ENCODE results near the gene TMEM273.

TMEM273 gene, protein sequence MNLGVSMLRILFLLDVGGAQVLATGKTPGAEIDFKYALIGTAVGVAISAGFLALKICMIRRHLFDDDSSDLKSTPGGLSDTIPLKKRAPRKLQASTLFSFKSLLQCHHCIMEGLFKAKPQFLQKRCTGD

DNA sequence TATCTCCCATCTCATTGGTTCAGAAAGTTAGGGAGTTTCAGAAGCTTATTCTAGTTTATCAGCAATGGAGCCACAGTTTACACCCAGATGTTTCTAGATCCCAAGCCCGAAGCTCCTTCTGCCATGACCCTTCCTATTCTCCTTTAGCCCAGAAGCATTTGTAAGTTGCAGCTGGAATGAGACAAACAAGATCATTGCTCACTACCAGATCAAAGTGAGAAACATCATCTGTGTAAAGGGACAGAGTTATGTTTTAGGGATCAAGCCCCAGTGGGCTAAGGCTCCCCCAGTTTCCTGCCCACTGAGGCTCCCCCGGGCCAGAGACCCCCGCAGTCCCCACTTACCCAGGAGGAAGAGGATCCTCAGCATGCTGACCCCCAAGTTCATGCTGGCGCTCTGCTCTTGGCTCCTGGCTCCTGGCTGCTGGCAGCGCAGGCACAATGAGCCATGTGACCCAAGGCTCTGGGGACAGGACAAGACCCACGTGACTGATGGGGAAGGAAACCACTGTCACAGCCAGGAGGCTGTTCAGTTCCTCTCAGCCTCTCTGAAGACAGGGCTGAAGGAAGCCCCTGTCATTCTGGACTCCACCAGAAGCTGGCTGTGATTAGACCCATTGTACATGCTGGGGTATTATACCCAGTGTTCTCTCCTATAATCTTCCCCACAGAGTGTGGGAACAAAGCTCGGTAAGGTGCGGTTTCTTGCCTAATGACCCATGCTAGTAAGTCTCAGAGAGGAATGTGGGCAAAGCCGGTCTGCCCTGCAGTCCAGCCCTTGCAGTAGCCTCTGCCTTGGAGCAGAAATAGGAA, at the start of gene TMEM273:
Gene TMEM273 (minus strand): TSS at position 442 of the 812 bp plus-strand sequence. CDS start 55 bp downstream, at position 387.
- peak in 1 of 2 experiments; percentile 2 for DNase-seq

DNA sequence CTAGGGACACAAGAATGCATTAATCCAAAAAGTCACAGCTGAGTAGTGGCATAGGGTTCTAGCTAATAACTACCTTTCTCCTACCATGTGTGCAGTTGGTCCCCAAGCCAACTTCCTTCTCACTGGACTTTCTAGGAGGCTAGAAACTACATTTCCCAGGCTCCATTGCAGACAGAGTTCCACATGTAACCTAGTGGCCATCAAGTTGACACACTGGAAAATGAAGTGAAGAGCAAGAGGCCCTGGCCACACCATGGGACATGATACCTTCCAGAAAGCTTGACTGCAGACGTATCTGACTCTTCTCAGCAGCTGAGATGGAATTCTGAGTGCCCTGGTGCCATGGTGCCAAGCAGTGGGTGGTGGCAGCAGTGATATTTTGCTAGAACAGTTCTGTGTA, 49.8 kb upstream of the TMEM273 start:
- DNase-seq = no peak

DNA sequence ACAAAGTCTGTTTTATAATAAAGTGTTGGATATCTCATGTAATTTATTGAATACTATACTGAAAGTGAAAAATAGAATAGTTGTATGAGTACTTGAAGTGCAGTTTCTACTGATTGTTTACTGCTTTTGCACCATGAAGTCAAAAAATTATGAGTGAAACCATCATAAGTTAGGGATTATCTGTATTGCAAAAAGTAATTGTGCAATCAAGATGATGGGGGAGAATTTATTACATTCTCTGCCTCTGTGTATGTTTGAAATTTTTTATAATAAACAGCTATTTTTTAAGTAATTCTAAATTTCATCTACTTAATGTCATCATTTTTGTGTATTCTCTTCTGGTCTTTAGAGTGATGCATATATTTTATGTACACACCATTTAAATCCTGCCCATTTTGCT, 47.2 kb upstream of the TMEM273 start:
- no peak for DNase-seq

DNA sequence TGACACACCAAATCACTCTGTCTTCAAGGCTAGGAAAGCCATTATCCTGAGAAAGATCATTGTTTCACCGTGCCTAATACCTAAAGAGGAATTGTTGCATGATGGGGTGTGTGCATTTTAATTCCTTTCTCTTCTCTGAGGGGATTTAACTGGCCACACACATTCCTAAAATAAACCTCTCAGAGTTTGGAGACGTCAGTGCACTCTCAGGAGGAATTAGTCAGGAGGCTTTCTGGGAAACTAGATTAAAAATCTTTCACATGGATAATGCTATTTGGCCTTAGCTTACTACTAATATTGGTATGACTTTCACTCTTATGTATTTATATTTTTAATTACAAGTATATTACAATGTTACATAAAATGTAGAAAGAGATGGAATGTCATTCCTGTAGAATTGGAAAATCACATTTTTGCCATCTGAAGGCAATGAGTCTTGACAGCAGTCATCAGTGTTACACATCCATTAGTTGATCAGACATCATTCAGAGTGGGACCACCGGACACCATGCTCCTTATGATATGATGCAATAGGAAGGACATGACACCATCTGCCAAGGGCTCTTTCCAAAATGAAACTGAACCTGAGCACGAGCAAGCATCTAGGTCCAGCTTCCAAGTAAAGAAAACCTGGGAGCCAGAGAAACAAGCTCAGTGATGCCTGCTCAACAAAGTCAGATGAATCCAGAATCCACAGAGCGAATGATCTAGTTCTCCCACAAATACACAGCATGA, 43.1 kb upstream of the TMEM273 start:
- DNase-seq = no peak

DNA sequence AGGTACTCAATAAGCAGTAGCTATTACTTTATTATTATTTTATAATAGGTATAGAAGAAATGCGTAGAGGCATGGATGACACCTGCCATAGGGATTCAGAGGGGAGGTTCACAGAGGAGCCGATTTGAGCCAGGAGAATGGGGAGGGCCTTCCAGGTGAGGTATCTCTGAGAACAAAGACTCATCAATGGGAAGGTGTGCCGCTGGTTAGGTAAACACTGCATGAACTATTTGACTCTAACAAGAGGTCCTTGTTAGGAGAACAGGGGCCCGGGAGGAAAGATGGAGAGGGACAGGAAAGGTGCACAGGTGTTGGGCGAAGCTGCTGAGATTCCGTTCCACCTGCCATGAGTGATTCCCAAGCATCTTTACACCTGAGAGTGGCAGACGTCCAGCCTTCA, 41.8 kb upstream of the TMEM273 start:
- peak; percentile 10 to 29 for DNase-seq

DNA sequence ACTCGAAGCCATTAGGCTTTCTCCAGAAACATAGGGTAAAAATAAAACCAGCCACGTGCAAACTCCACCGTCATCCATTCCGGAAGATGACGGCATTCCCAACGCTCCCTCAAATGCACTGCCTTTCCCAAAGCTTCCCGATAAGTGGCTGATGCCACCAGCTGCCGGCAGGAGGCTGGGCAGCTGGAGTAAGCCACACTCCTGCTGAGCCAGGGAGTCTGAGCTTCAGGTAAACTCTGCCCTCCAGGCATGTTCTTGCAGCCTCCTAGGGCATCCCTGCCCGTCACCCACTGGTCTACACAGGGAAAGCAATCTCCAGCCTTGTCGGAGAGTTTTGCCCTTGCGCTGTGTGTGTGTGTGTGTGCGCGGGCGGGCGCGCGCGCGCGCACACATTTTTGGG, 40.5 kb upstream of the TMEM273 start:
- no peak for DNase-seq

DNA sequence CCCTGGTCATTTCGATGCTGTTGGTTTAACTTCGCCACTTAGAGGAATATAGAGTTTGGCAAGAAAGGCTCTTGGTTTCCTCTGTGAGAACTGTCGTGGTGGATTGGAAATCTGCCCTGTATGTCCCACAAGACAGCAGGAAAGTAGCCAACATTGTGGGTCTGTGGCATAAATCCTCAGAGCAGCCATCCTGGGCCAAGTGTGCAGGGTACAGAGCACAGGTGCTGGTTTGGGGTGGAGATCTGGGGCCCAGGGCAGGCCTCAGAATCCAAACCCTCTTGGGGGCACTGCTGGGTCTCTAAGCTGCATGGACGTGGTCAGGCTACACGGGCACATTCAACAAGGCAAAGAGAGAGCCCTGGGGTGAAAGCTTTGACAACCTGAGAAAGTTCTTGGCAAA, 39.2 kb upstream of the TMEM273 start:
- no peak for DNase-seq

DNA sequence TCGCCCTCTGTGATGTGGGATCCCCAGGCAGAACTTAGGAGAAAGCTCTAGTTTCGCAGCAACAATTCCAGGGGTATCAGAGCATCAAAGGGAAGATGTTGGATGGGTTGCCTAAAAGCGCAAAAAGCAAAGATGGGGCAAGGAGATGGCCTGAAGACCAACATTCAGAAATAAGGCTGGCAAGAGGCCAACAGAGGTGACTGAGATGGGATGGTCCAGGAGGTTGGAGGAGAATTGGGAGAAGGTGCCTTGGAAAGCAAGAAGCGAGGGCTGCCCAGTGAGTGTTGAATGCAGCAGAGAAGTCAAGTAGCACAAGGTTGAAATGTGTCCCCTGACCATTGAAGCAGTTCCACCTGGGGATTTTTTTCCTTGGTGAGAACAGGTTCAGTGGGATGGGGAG, 38.4 kb upstream of the TMEM273 start:
- no peak for DNase-seq

DNA sequence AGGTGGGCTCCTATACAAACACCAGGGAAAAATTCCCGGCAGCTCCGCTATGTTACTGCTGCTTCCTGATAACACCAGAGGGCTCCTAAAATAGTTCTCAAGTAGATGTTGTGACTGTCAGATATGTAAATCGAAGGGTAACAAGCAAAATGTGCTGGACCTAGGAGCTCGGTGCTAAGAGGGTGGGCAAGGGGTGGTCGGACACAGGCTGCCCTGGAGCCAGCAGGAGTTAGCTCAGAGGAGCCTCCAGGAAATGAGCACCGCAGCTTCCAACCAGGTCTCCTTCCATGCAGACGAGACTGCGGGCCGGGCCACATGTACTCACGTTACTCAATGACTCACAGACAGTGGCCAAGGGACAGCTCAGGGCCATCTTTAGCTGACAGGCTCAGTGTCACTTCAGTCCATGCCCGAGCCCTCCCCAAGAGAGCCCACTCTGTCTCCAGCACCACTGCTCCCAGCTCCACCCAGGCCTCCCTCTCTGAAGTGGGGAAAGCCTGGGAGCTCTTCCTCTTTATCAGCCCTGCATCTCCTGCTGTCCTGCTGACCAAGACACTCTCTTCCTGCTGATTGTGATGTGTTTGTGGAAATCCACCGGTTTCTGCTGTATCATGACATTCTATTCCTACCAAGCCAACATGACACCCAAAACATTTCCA, 37.2 kb upstream of the TMEM273 start:
- no peak for DNase-seq

DNA sequence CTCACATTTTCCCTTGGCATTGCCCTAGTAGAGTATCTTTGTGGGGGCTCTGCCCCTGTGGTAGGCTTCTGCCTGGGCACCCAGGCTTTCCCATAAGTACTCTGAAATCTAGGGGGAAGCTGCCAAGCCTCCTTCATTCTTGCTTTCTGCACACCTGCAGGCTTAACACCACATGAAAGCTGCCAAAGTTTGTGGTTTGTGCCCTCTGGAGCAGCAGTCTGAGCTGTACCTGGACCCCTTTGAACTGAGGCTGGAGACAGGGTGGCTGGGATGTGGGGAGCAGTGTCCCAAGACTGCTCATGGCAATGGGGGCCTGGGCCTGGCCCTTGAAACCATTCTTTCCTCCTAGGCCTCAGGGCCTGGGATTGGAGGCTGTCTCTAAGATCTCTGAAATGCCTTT, 35.0 kb upstream of the TMEM273 start:
- DNase-seq = no peak

DNA sequence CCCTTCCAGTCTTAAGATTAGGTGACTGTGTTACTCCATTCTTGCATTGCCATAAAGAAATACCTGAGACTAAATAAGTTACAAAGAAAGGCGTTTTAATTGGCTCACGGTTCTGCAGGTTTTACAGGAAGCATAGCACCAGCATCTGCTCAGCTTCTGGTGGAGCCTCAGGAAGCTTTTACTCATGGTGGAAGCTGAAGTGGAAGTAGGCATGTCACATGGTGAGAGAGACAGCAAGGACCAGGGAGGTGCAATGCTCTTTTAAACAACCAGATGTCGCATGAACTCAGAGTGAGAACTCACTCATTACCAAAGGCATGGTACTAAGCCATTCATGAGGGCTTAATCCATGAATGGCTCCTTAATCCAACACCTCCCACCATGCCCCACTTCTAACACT, 34.0 kb upstream of the TMEM273 start:
- DNase-seq = no peak

DNA sequence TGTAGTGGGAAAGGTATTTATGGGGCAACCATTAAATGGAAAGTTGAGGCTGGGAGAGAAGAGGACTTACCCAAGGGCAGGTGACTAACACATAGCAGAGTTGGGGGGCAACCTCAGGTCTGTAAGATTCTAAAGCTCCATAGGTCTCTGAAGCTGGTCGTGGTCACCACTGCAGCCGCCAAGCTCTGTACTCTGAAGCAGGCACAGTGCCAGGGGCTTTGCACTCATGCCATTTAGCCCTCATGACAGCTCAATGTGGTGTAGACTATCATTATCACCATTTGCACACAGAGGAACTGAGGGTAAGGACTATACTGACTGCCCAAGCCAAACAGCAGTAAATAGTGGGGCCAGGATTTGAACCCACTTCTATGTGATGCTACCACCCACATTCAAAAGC, 32.5 kb upstream of the TMEM273 start:
- no peak for DNase-seq

DNA sequence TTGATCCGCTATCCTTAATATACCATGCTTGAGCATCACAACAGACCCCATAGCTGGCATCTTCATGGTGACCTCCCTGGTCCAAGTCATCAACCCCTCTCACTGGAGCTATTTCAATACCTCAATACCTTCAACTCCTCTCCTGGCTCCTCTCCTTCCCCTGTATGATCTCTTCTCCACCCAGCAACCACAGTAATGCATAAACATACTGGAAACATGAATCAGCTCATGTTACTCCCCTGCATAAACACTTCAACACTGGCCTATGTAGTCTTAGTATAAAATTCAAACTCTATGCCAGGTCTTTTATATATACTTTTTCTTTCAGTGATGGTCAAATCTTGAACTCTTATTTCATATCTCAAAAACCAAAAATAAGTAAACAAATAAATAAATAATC, 31.8 kb upstream of the TMEM273 start:
- no peak for DNase-seq

DNA sequence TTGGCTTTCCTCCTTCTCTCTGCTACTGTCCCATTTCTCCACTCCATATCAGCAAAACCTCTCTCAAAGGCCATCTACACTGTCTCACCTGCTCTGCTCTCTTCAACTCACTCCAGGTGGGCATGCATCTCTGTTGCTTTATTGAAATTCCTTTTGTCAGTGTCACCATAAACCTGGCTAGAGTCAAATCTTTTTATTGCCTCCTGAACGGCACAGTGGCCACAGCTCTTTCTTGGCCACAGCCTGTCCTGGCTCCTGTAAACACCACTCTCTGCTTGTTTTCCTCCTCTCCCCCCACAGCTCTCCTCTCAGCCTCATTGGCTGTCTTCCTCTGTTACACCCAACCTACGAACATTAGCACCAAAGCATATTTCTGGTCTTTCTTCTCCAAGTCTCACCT, 31.1 kb upstream of the TMEM273 start:
- DNase-seq = no peak

DNA sequence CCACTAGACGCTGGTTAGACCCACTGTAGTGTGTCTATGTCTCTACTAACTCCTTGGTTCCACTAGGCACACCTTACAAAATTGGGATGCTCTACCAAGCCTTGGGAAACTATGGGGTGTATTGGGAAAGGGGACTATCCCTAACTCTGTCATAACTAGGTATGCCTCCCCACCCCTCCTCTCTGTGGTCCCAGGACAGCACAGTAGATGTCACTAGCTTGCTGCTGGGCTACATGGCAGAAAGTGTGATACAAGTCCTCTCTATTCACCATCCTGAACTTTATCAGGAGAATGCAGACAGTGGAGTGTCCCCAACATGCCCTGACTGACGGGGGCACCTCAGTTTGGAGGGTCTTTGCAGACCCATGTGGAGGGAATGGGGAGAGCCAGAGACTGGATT, 30.3 kb upstream of the TMEM273 start:
- DNase-seq = no peak

DNA sequence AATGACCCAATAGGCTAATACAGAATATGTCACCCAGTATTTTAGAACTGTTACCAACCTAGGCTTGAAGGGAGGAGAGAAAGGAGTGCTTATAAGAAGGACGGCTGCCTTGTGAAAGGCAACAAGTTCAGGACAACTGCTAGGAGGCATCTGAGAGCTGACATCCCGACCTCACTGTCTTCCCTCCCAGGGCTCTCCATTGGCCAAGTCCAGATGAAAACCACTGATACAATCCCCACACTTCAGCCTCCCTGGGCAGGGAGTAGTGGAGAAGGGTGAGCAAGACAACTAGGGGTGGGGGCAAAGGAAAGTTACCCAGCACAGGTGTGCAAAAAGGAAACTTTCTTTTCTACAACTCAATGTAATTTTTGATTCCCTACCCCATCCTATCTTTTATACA, 29.5 kb upstream of the TMEM273 start:
- DNase-seq = no peak

DNA sequence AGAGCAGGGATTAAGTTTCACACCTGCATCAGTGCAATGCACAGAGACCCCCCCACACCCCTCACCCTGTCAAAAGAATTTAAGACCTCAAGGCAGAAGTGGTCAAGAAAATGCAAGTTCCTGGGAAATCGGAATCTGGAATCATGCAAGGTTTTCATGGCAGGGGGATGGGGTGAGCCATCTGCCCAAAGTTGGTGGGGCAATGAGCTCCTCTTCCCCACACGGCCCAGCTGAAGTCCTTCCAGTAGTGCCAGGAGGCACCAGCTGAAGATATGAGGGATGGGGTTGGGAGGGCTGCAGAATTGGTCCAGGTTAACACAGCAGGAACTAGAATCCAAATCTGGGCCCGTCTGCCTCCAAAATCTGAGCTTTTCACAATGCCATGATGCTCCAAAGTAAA, 25.0 kb upstream of the TMEM273 start:
- DNase-seq = no peak

DNA sequence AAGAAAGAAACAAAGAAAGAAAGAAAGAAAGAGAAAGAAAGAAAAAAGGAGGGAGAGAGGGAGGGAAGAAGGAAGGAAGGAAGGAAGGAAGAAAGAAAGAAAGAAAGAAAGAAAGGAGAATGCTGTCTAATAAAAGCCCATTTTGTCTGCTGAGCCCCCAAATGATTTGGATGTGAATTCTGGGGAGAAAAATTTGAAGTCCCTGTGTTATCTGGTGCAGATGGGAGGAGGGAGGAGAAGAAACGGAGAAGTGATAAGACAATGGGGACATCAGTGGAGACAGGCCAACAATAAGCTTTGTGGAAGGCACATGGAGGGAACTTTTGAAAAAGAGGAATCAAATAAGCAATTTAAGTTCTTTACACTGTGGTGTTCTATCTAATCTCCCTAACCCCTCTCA, 24.6 kb upstream of the TMEM273 start:
- DNase-seq = no peak

DNA sequence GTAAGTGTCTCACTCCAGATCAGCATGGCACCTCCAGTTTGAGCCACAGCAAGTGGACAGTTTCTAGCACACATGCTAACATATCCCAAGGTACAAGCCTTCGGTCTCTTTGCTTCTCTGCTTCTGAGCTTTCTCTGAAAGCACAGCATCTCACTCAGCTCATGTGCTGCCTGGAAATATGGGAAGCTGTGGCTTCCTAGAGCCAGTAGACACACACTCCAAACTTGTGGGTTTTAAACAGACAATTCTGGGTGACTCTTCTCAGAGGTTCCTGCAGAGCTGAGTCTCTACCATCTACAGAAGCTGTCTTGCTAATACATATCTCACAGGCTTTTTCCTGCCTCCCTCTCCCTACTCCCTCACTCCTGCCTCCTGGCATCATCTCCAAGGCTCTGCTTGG, 23.9 kb upstream of the TMEM273 start:
- DNase-seq = no peak

DNA sequence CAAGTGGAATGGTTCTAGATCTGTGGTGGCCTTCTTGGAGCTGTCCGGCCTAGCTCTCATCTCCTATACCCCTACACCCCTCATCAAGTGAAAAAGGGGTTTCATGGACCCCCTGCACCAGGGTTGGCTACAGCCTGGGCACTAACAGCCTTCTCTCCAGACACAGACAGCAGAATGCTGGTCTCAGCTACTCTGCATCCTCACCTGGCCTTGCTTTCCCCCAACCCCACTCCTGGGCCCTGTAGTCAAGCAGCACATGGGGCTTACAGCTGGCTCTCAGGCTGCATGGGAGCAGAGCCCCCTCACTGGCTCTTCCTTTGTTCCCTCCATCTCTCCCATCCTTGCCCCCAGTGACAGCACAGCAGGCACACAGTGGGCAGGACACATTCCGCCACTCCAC, 20.8 kb upstream of the TMEM273 start:
- DNase-seq = no peak

DNA sequence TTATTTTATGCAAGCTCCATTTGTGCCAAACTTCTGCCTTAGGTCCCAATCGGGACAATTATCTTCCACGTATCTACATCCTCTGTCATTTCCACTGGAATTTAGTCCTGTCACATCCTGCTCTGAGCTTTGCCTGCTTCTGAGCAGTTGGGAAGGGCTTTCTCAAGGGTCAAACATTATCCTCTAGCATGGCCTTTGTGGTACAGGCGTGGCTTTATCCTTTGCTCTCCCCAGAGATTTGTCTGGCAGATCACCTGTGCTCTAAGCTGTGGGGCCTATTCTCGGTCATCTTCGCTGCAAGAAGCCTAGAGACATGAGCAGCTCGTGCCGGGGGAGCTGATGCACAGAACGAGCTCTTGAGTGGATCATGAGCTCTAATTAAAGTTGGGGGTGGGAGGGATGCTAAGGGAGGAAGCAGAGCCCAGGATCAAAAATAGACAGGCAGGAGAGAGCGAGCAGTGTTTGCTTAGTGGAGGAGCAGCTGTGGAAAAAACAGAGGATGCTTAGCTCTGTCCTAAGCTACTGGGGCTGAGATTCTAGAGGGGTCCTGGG, 19.8 kb upstream of the TMEM273 start:
- no peak for DNase-seq

DNA sequence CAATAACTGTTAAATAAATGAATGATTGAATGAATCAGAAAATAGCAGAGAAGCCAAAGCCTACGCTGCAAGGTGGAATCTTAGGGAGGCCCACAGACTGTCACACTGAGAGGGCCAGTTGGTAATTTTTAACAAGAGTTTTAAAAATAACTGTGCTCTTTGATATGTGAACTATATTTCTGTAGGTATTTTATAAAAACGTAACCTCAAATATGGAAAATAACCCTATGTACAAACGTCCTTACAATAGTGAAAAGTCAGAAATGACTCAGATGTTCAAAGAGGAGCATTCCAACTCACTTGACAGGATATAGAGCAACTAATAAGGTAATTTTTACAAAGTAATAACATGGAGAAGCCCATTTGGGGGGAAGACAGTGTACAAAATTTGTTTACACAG, 18.9 kb upstream of the TMEM273 start:
- no peak for DNase-seq

DNA sequence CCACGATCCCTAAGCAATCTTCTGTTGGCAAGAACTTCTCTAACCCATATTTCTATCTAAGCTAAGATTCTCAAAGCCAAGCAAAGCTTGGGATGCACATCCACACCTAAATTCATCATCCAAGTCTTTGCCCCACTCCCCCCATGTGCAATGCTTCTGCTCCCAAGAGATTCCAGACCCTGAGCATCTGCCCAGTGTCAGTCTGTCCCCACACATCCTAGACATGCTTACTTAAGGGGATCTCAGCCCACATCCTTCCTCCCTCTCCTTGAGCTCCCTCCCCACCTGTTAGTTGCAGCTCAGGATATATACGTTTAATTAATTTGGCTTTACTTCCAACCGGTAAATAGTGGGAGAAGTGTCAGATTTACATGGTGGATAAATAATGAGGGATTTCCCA, 17.0 kb upstream of the TMEM273 start:
- no peak for DNase-seq

All from NCI-H526 (cell line).